H9 (cell line): ENCODE measurements around the gene INTS6. TPM values are rescaled to one million over a fixed set of nuclear protein-coding genes. Genes with fewer than 3 reads are reported as not detected.

Experiments
- DNase-seq: peaks from one replicate; pipeline ENCODE4 v3.0.0-alpha.2; 2017
- H2AFZ ChIP-seq: one replicate; pipeline ENCODE4 v1.6.1; 2013; ENCODE audit warnings: mild to moderate bottlenecking, low read length, control low read depth, moderate library complexity
- H2AK5ac ChIP-seq: 2 replicates; pipeline ENCODE4 v1.6.1; 2013; ENCODE audit warnings: low read length, control low read depth, mixed read lengths; ENCODE audit not compliant: insufficient read length
- H2BK120ac ChIP-seq: one replicate; pipeline ENCODE4 v1.6.1; 2013; ENCODE audit warnings: low read depth, mild to moderate bottlenecking, low read length, control low read depth, inconsistent platforms; ENCODE audit not compliant: poor library complexity, severe bottlenecking
- H2BK12ac ChIP-seq: 2 replicates; pipeline ENCODE4 v1.6.1; 2013; ENCODE audit warnings: low read length, control low read depth, mixed read lengths, low read depth; ENCODE audit not compliant: insufficient read length
- H2BK15ac ChIP-seq: 2 replicates; pipeline ENCODE4 v1.6.1; 2013; ENCODE audit warnings: low read depth, low read length, control low read depth
- H2BK20ac ChIP-seq: one replicate; pipeline ENCODE4 v1.6.1; 2013; ENCODE audit warnings: low read depth, mild to moderate bottlenecking, low read length, control low read depth, inconsistent platforms; ENCODE audit not compliant: poor library complexity, severe bottlenecking
- H2BK5ac ChIP-seq: 2 replicates; pipeline ENCODE4 v1.6.1; 2013; ENCODE audit warnings: low read length, control low read depth, mixed read lengths; ENCODE audit not compliant: insufficient read length
- H3K14ac ChIP-seq: 2 replicates; pipeline ENCODE4 v1.6.1; 2013; ENCODE audit warnings: low read length, control low read depth; ENCODE audit not compliant: insufficient read depth
- H3K18ac ChIP-seq: 2 replicates; pipeline ENCODE4 v1.6.1; 2013; ENCODE audit warnings: low read depth, mild to moderate bottlenecking, mixed read lengths, low read length, control low read depth; ENCODE audit not compliant: insufficient read length
- H3K23ac ChIP-seq: 2 replicates; pipeline ENCODE4 v1.6.1; 2013; ENCODE audit warnings: low read length, control low read depth, mixed read lengths, low read depth; ENCODE audit not compliant: insufficient read length
- H3K23me2 ChIP-seq: 2 replicates; pipeline ENCODE4 v1.6.1; 2013; ENCODE audit warnings: low read depth, mild to moderate bottlenecking, mixed read lengths, low read length, control low read depth; ENCODE audit not compliant: insufficient read length, poor library complexity, severe bottlenecking
- H3K27ac ChIP-seq: 2 replicates; pipeline ENCODE4 v1.5.1; 2013; ENCODE audit warnings: low read length, control low read depth, mixed read lengths, low read depth; ENCODE audit not compliant: insufficient read length
- H3K27me3 ChIP-seq: 2 replicates; pipeline ENCODE4 v1.6.1; 2013; ENCODE audit warnings: low read length, control low read depth, inconsistent platforms; ENCODE audit not compliant: insufficient read depth
- H3K4ac ChIP-seq: 2 replicates; pipeline ENCODE4 v1.6.1; 2013; ENCODE audit warnings: low read depth, mild to moderate bottlenecking, control low read depth, inconsistent platforms, low read length, moderate library complexity
- H3K4me1 ChIP-seq: 2 replicates; pipeline ENCODE4 v1.6.1; 2013; ENCODE audit warnings: low read length, control low read depth, inconsistent platforms; ENCODE audit not compliant: insufficient read depth
- H3K4me2 ChIP-seq: 2 replicates; pipeline ENCODE4 v1.6.1; 2013; ENCODE audit warnings: low read length, control low read depth, mixed read lengths; ENCODE audit not compliant: insufficient read length, insufficient read depth
- H3K56ac ChIP-seq: 2 replicates; pipeline ENCODE4 v1.6.1; 2013; ENCODE audit warnings: low read depth, mild to moderate bottlenecking, mixed read lengths, low read length, control low read depth; ENCODE audit not compliant: insufficient read length
- H3K79me1 ChIP-seq: 2 replicates; pipeline ENCODE4 v1.6.1; 2013; ENCODE audit warnings: low read depth, mild to moderate bottlenecking, moderate library complexity, low read length, control low read depth, inconsistent platforms; ENCODE audit not compliant: insufficient read depth, poor library complexity, severe bottlenecking
- H3K79me2 ChIP-seq: 2 replicates; pipeline ENCODE4 v1.6.1; 2013; ENCODE audit warnings: low read length, control low read depth, inconsistent platforms; ENCODE audit not compliant: insufficient read depth
- H3K9ac ChIP-seq: 2 replicates; pipeline ENCODE4 v1.6.1; 2013; ENCODE audit warnings: low read length, control low read depth, mixed read lengths; ENCODE audit not compliant: insufficient read length; ENCODE audit errors: extremely low read depth
- H3K9me3 ChIP-seq: one replicate; pipeline ENCODE4 v1.6.1; 2013; ENCODE audit warnings: low read depth, low read length, inconsistent platforms; ENCODE audit not compliant: control insufficient read depth
- H3T11ph ChIP-seq: one replicate; pipeline ENCODE4 v1.6.1; 2013; ENCODE audit warnings: mild to moderate bottlenecking, low read length, control low read depth, inconsistent platforms
- H4K20me1 ChIP-seq: one replicate; pipeline ENCODE4 v1.6.1; 2013; ENCODE audit not compliant: control insufficient read depth, insufficient read length, insufficient read depth
- H4K5ac ChIP-seq: 2 replicates; pipeline ENCODE4 v1.6.1; 2013; ENCODE audit warnings: low read depth, mild to moderate bottlenecking, mixed read lengths, low read length, control low read depth; ENCODE audit not compliant: insufficient read length
- H4K8ac ChIP-seq: replicated peaks from 2 replicates; pipeline ENCODE4 v1.6.1; 2013; ENCODE audit warnings: low read length, control low read depth, mixed read lengths, low read depth; ENCODE audit not compliant: insufficient read length
- H4K91ac ChIP-seq: 2 replicates; pipeline ENCODE4 v1.6.1; 2013; ENCODE audit warnings: low read depth, mild to moderate bottlenecking, moderate library complexity, mixed read lengths, low read length, control low read depth; ENCODE audit not compliant: insufficient read length
- H3K27ac Mint-ChIP-seq, 3 experiments: 2 replicates in 2 of 3; 3 replicates in 1 of 3; pipeline ENCODE4 v1.8.0; 2020 to 2021; ENCODE audit warnings: mixed read lengths in 3 of 3, mild to moderate bottlenecking in 1 of 3, moderate library complexity in 1 of 3
- H3K27me3 Mint-ChIP-seq: 2 replicates; pipeline ENCODE4 v1.8.0; 2021; ENCODE audit warnings: low read depth, mild to moderate bottlenecking, moderate library complexity, mixed read lengths
- H3K36me3 Mint-ChIP-seq, 3 experiments: 2 replicates in 2 of 3; 3 replicates in 1 of 3; pipeline ENCODE4 v1.8.0; 2020 to 2021; ENCODE audit warnings: low read depth in 3 of 3, mixed read lengths in 3 of 3; ENCODE audit not compliant: insufficient read depth in 1 of 3
- H3K4me1 Mint-ChIP-seq, 2 experiments: 2 replicates each; pipeline ENCODE4 v1.8.0; 2020; ENCODE audit warnings: mixed read lengths in 2 of 2
- H3K4me3 Mint-ChIP-seq, 2 experiments: 2 replicates in 1 of 2; 3 replicates in 1 of 2; pipeline ENCODE4 v1.8.0; 2020 to 2021; ENCODE audit warnings: mild to moderate bottlenecking in 2 of 2, mixed read lengths in 2 of 2, moderate library complexity in 1 of 2
- H3K9me3 Mint-ChIP-seq, 2 experiments: 2 replicates in 1 of 2; 3 replicates in 1 of 2; pipeline ENCODE4 v1.8.0; 2020; ENCODE audit warnings: mild to moderate bottlenecking in 2 of 2, mixed read lengths in 2 of 2, moderate library complexity in 1 of 2
- CTCF ChIP-seq: fragments of 200-600 bp; sonication (generic); conservative IDR thresholded peaks from 3 replicates; pipeline ENCODE4 v1.8.0; 2021; ENCODE audit warnings: antibody characterized with exemption, mild to moderate bottlenecking
- WGBS: extraction: QIAGEN DNeasy Blood & Tissue Kit; methylation state at CpG from one replicate; pipeline ENCODE4 v1.1.7; 2013; ENCODE audit warnings: missing lambda C conversion rate, low lambda C conversion rate, mixed read lengths; ENCODE audit not compliant: insufficient read length; ENCODE audit errors: extremely low coverage; 5-methylcytosine and 5-hydroxymethylcytosine counted together
- total RNA-seq: library from RNA; stranded (reverse); gene quantifications from 2 replicates; pipeline ENCODE4 v1.2.1, GENCODE V29; 2021

The INTS6 gene
- total RNA-seq, 1 experiment from 2014 or later: 61.2 TPM

DNA sequence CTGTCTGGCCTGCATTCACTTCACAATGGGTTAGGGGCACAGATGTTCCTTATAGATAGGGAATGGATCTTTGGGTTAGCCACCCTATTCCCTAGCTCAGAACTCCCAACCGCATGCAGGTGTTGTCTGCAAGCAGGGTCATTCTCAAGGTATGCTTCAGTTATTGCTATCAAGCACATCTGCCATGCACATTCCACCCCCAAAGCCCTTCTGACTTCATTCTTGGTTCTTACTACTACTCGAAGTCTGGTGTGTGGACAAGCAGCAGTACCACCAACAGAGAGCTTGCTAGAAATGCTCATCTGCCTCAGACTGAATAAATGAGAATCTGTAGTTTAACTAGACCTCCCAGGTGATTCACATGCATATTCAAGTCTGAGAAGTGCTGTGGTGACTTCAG lies 82.0 kb downstream of the INTS6 start:
- no peaks in the 10 kb centered on the region for H3K79me2 ChIP-seq
- no peak overlapping the region for H3K56ac ChIP-seq
- H3K4me1 ChIP-seq: no peaks in the 10 kb centered on the region; the same call in 1 of the 2 replicates
- no peak overlapping the region for H4K5ac ChIP-seq
- no peak overlapping the region for H2BK120ac ChIP-seq
- H3K27ac Mint-ChIP-seq: peak overlapping the region in 1 of 3 experiments; percentile 59; a peak in 2 of 7 replicates
- no peak overlapping the region for H4K91ac ChIP-seq
- no peak overlapping the region for H2BK5ac ChIP-seq
- no peaks in the 10 kb centered on the region for H3K23me2 ChIP-seq
- H3K4me1 Mint-ChIP-seq: no peaks in the 10 kb centered on the region
- H3K27me3 ChIP-seq: no peaks in the 10 kb centered on the region
- no peaks in the 10 kb centered on the region for H3K79me1 ChIP-seq
- H2AFZ ChIP-seq: no peak overlapping the region
- H3K27me3 Mint-ChIP-seq: no peaks in the 10 kb centered on the region
- H3K36me3 Mint-ChIP-seq: peaks cover 20 to 35% (median 22%) of the 10 kb centered on the region in 3 experiments; a peak in 6 of 7 replicates
- no peak overlapping the region for H3K4me2 ChIP-seq
- H3K4ac ChIP-seq: no peak overlapping the region
- H2BK15ac ChIP-seq: no peak overlapping the region
- no peak overlapping the region for H3K18ac ChIP-seq
- no peak overlapping the region for H3K27ac ChIP-seq
- no peak overlapping the region for H3K23ac ChIP-seq
- no peak overlapping the region for H3K4me3 Mint-ChIP-seq
- H2AK5ac ChIP-seq: no peak overlapping the region
- H3K9me3 ChIP-seq: no peaks in the 10 kb centered on the region
- no peak for DNase-seq
- H3K9ac ChIP-seq: no peak overlapping the region
- TF ChIP-seq CTCF: no peak
- no peaks in the 10 kb centered on the region for H3K9me3 Mint-ChIP-seq
- no peak overlapping the region for H2BK20ac ChIP-seq
- H4K8ac ChIP-seq: no peak overlapping the region
- H3T11ph ChIP-seq: no peak overlapping the region
- H4K20me1 ChIP-seq: no peaks in the 10 kb centered on the region
- H2BK12ac ChIP-seq: no peak overlapping the region
- H3K14ac ChIP-seq: no peak overlapping the region
- no CpG with 5 or more reads among the region's 2 CpGs for WGBS
